ENCODE results near the gene UGT1A1.
A peak's percentile ranks its signal among the peaks of the same experiment; 100 is the strongest.

The UGT1A1 gene

GRCh38 chr2:233772583-233772982, 12.5 kb downstream of the UGT1A1 start:
- peak; percentile 49 for TF ChIP-seq CTCF (IDR thresholded peaks at IDR 0.05; ENCODE audit: control insufficient read depth, extremely low read depth, insufficient read depth)
- no peak for DNase-seq (ENCODE audit: low read depth)
- H3K4me3 ChIP-seq (ENCODE audit: low read depth, low read length) = no peak overlapping the region

GRCh38 chr2:233773854-233774253, 13.8 kb downstream of the UGT1A1 start:
- H3K4me3 ChIP-seq (ENCODE audit: low read depth, low read length) = no peak overlapping the region
- no peak for DNase-seq (ENCODE audit: low read depth)
- no peak for TF ChIP-seq CTCF (IDR thresholded peaks at IDR 0.05; ENCODE audit: control insufficient read depth, extremely low read depth, insufficient read depth)

- H3K4me3 ChIP-seq (ENCODE audit: low read depth, low read length) = no peak overlapping the region
- TF ChIP-seq CTCF (IDR thresholded peaks at IDR 0.05; ENCODE audit: control insufficient read depth, extremely low read depth, insufficient read depth) = no peak
- no peak for DNase-seq (ENCODE audit: low read depth)
Measured at GRCh38 chr2:233775414-233775813, 15.3 kb downstream of the UGT1A1 start.

GRCh38 chr2:233778030-233778429, 18.0 kb downstream of the UGT1A1 start, which contains the start of gene MROH2A:
MROH2A (plus strand) TSS chr2:233778330; CDS start chr2:233779359, 1,029 bp downstream.
- TF ChIP-seq CTCF (IDR thresholded peaks at IDR 0.05; ENCODE audit: control insufficient read depth, extremely low read depth, insufficient read depth) = no peak
- no peak for DNase-seq (ENCODE audit: low read depth)
- no peak within 1 kb of the TSS for H3K4me3 ChIP-seq (ENCODE audit: low read depth, low read length)

- no peak for DNase-seq (ENCODE audit: low read depth)
- no peak for TF ChIP-seq CTCF (IDR thresholded peaks at IDR 0.05; ENCODE audit: control insufficient read depth, extremely low read depth, insufficient read depth)
- H3K4me3 ChIP-seq (ENCODE audit: low read depth, low read length) = no peak overlapping the region
Measured at GRCh38 chr2:233779722-233780121, 19.7 kb downstream of the UGT1A1 start.

GRCh38 chr2:233780771-233781170, 20.7 kb downstream of the UGT1A1 start:
- DNase-seq (ENCODE audit: low read depth) = no peak
- no peak for TF ChIP-seq CTCF (IDR thresholded peaks at IDR 0.05; ENCODE audit: control insufficient read depth, extremely low read depth, insufficient read depth)

GRCh38 chr2:233789554-233789953, 29.5 kb downstream of the UGT1A1 start:
- no peak overlapping the region for H3K4me3 ChIP-seq (ENCODE audit: low read depth, low read length)
- no peak for TF ChIP-seq CTCF (IDR thresholded peaks at IDR 0.05; ENCODE audit: control insufficient read depth, extremely low read depth, insufficient read depth)
- no peak for DNase-seq (ENCODE audit: low read depth)

More at GRCh38 chr2:233780771-233781170, 20.7 kb downstream of the UGT1A1 start:
- H3K4me3 ChIP-seq (ENCODE audit: low read depth, low read length) = no peak overlapping the region
